Inflammatory macrophage treated with lipopolysaccharide for 4 hours (primary cell): Measurements from ENCODE around the gene PLCL1.

Source experiments
- DNase-seq: peaks from one replicate; pipeline ENCODE4 v3.0.0-alpha.2; 2020

Gene PLCL1

GRCh38 chr2:198129609-198130008 is 325.2 kb downstream of the PLCL1 start:
- peak; percentile 74 for DNase-seq

DNA sequence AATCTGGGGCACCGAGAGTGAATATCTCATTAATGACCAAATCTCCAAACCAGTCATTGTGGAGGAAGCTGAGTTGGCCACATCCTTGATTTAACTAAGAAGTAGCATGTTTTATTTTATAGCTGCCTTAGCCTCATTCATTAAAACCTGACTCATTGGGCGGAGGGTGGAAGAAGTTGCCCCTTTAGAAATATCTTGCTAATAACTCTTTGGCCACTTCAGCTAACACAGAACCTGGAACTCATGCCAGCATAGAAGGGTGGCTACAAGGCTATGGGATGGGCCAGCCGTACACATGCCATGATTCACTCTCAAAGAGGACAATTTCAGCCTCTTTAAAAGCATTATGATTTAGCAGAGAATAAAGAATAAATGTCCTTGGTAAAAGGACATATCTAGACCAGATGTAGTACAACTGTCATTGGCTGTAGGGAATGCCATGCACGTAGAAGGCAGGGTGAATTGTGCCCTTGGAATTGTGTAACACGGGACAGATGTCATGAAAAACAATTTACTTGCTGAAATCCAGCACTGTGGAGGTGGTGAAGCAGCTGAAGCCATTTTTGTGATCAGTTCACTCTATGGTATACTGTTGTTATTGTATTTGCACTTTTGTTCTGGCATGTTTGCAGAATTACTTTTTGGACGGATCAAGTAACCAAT is 330.0 kb downstream of the PLCL1 start:
- DNase-seq = no peak

- DNase-seq = no peak
Measured at GRCh38 chr2:198135481-198135934, 331.1 kb downstream of the PLCL1 start.

GRCh38 chr2:198136142-198136541 is 331.7 kb downstream of the PLCL1 start:
- DNase-seq = no peak

DNA sequence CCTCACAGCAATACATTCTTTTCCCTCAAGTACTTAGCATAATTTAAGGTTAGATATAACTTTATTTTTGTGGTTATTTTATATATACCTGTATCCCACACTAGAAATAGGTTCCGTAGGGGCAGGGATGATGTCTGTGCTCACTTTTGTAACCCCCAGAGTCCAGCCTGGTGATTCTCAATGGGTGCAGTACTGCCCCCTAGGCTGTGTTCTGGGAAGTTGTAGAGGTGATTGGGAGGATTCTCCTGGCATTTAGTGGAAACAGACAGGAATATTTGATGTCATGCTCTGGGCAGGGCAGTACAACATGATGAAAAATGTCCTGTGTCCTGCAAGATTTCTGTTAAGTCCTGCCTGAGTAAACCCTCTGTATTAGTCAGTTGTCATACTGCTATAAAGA is 333.3 kb downstream of the PLCL1 start:
- no peak for DNase-seq

DNA sequence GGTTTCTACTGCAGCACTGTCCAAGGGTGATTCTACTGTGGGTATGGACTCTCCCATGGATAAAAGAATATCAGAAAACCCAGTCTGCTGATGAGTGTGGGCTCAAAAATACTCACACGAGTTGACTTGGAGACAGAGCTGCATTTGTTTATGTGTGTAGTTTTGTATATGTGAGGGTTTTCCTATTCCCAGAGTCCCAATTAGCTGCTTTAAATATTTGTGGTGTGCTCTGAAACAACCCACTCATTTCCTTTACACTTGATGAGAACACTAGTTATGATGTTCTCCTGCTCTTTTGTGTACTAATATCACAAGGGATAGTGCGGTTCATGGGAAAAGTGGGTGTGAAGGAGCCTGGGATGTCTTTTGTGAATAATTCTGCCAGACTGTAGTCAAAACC is 337.3 kb downstream of the PLCL1 start:
- no peak for DNase-seq

GRCh38 chr2:198143156-198143555 is 338.8 kb downstream of the PLCL1 start:
- no peak for DNase-seq

GRCh38 chr2:198143793-198144192 is 339.4 kb downstream of the PLCL1 start:
- DNase-seq = no peak

GRCh38 chr2:198144660-198145059 is 340.3 kb downstream of the PLCL1 start:
- DNase-seq = no peak

DNA sequence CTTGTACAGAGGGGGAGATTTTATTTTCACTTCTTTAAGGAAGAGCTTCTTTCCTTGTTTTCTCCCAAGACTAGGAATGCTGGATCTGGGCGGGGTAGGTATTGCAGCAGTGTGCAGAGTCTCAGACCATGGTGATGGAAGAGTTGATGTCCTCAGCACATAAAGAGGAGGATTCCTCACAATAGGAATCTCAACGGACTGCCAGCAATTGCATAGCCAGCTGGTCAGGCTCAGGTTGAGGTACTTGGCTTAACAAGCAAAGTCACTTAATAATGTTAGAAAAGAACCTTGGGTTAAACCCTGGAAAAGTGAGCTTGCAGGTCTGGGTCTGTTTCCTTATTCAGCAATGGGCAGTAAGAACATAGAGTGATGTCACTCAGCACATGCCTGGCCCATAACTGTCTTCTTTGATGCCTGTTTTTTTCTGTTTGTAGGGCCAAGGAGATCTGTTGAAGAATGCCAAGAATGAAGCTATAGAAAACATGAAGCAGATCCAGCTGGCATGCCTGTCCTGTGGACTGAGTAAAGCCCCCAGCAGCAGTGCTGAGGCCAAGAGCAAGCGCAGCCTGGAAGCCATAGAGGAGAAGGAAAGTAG is 342.1 kb downstream of the PLCL1 start:
- no peak for DNase-seq

- no peak for DNase-seq
Measured at GRCh38 chr2:198157314-198157713, 352.9 kb downstream of the PLCL1 start.

- no peak for DNase-seq
Measured at GRCh38 chr2:198161151-198161550, 356.8 kb downstream of the PLCL1 start.

- DNase-seq = no peak
Measured at GRCh38 chr2:198162276-198162675, 357.9 kb downstream of the PLCL1 start.

- no peak for DNase-seq
Measured at GRCh38 chr2:198164843-198165242, 360.4 kb downstream of the PLCL1 start.

DNA sequence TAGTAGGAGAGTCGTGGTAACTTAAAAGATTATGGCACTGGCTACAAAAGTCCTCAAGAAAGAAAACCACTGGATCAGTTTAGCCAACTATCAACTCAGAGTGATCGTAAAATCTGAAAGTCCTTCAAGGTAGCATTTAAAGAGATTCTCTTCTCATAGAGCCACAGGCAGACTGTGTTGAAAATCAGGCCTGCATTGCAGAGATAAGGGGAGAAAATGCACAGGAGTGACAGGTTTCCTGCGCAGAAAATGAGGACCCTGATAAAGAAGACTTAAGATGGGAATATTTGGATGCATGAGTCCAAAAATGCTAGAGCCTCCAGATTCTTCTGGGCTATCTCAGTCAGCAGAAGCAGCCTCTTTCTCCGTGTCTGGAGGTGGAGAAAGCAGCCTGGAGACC is 360.9 kb downstream of the PLCL1 start:
- no peak for DNase-seq

- DNase-seq = no peak
Measured at GRCh38 chr2:198167346-198167745, 363.0 kb downstream of the PLCL1 start.

- DNase-seq = no peak
Measured at GRCh38 chr2:198168651-198169050, 364.3 kb downstream of the PLCL1 start.

DNA sequence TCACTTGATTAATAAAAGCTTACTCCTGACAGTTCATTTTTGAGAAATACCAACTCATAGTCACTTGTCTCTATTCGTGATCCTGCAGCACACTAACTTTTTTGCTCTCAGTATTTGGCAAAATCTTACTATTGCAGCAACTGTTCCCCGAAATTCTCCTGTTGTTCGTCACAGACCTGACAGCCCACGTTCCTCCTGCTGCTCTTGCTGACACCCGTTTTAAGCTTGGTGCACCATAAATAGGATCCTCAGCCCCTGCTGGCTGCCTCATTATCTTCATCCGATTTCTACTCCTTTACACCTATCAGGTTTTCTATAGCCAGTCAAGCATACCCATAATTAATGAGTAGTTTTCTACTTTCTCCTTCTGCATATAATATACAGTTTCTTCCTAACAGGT is 368.8 kb downstream of the PLCL1 start:
- no peak for DNase-seq

DNA sequence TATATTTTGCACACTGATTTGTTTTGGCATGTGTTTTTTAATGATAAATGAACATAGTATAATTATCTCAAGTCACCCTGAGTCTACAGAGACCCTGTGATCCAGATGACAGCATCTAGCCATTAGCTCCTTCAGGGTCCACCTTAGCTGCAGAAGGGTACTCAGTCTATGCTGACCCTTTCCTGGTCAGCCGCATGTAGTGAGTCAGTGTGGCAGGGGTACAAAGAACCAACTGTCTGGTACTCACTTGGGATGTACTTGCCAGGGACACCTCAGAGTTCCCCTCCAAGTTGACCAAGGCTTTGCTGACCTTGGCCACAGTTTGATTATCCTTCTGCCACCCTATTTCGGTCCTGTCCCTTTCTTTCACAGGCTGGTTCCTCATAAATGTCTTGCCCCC is 369.5 kb downstream of the PLCL1 start:
- no peak for DNase-seq

DNA sequence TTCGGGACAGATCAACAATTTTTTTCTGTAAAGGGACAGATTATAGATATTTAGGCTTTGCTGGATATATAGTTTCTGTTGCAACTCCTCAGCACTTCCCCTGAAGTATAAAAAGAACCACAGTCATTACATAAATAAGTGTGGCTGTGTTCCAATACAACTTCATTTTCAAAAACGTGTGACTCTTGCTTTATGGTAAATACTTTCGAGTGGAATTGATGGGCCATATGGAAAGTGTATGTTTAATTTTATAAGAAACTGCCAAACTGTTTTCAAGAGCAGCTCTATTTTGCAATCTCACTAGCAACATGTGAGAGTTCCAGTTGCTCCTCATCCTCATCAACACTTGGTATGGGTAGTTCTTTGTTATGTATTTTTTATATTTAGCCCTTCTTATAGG is 370.9 kb downstream of the PLCL1 start:
- DNase-seq = no peak

- DNase-seq = no peak
Measured at GRCh38 chr2:198177040-198177439, 372.6 kb downstream of the PLCL1 start.

- DNase-seq = no peak
Measured at GRCh38 chr2:198178766-198179165, 374.4 kb downstream of the PLCL1 start.

DNA sequence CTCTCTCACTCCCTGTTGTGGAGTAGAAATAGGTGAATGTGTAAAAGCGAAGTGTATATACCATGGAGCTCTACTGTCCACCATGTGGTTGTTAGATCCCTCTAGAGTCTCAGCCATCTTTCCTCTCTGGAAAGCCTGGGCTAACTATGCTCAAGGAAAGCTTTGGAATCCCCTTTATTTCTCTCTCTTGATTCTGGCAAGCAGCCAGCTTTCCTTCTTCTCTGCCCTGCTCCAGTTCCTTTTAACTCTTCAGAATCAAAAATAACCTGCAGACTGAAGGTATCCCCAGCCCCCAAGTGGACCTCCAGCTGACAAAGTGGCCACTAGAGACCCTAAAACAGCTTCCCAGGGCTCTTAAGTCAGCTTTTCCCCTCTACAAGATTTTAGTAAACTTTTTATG is 381.9 kb downstream of the PLCL1 start:
- DNase-seq = no peak

DNA sequence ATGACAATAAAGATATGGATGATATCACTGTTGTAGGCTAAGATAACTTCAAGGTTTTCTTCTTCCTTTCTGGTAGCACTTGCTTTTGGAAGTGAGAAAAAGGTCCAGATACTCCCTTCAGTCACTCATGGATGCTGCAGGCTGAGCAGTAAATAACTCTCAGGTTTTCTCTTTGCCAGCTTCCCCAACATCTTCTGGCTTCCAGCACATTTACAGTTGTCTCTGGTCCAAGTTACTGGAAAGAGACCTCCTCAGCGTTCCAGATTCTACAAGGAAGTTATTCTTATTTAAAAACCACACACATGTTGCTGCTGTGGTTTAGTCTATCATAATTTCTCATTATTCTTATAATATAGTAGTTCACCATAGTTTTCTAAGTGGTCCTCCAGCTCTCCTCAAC is 383.4 kb downstream of the PLCL1 start:
- DNase-seq = no peak

GRCh38 chr2:198188982-198189381 is 384.6 kb downstream of the PLCL1 start:
- no peak for DNase-seq
